Calu3 (cell line): ENCODE results near the gene PIAS1. TPM values are rescaled to one million over a fixed set of nuclear protein-coding genes. Genes with fewer than 3 reads are reported as not detected.

Experiments
- BruUV-seq: library from RNA; stranded (reverse); fragments of 400-500 nt; replicated peaks from 2 replicates; lab custom pipeline; 2021; lab: Mats Ljungman, UMichigan
- CTCF ChIA-PET: fragments of 300-600 bp; sonication (Branson Sonifier 250); formaldehyde crosslinking; loops from one replicate; lab custom pipeline; 2022; ENCODE audit warnings: antibody characterized with exemption; lab: Charles Lee
- DNase-seq: peaks from one replicate; pipeline ENCODE4 v3.0.0; 2022
- H3K27ac Mint-ChIP-seq: one replicate; pipeline ENCODE4 v1.8.0; 2022; ENCODE audit warnings: mixed read lengths; ENCODE audit not compliant: unreplicated experiment
- H3K27me3 Mint-ChIP-seq: one replicate; pipeline ENCODE4 v1.8.0; 2022; ENCODE audit warnings: mixed read lengths; ENCODE audit not compliant: unreplicated experiment
- H3K36me3 Mint-ChIP-seq: one replicate; pipeline ENCODE4 v1.8.0; 2022; ENCODE audit warnings: mild to moderate bottlenecking, moderate library complexity, mixed read lengths; ENCODE audit not compliant: insufficient read depth, unreplicated experiment
- H3K4me1 Mint-ChIP-seq: one replicate; pipeline ENCODE4 v1.8.0; 2022; ENCODE audit warnings: mild to moderate bottlenecking, low read depth, mixed read lengths; ENCODE audit not compliant: unreplicated experiment
- H3K4me3 Mint-ChIP-seq: one replicate; pipeline ENCODE4 v1.8.0; 2022; ENCODE audit warnings: mild to moderate bottlenecking, low read depth, moderate library complexity, mixed read lengths; ENCODE audit not compliant: unreplicated experiment
- H3K9me3 Mint-ChIP-seq: one replicate; pipeline ENCODE4 v1.8.0; 2022; ENCODE audit warnings: low read depth, mixed read lengths; ENCODE audit not compliant: unreplicated experiment
- intact Hi-C: fragments of 100-400 bp; cut with micrococcal nuclease; formaldehyde crosslinking; loops from one replicate; pipeline ENCODE4 v1.10.0; 2022; ENCODE audit not compliant: unreplicated experiment
- total RNA-seq: library from RNA; stranded (reverse); gene quantifications from 2 replicates; pipeline ENCODE4 v1.2.3, GENCODE V29; 2022
- TF ChIP-seq, protein P1 (sequence below): fragments of 200-600 bp; IDR thresholded peaks from one replicate; pipeline ENCODE4 v1.8.0; 2022; ENCODE audit warnings: antibody characterized with exemption; ENCODE audit not compliant: unreplicated experiment

The PIAS1 gene
- total RNA-seq, 1 experiment from 2014 or later = 51.7 TPM

GRCh38 chr15:68191555-68191954 is 137.4 kb downstream of the PIAS1 start:
- intact Hi-C loops = no loop called here
- no peak for DNase-seq
- TF ChIP-seq, protein P1, sequence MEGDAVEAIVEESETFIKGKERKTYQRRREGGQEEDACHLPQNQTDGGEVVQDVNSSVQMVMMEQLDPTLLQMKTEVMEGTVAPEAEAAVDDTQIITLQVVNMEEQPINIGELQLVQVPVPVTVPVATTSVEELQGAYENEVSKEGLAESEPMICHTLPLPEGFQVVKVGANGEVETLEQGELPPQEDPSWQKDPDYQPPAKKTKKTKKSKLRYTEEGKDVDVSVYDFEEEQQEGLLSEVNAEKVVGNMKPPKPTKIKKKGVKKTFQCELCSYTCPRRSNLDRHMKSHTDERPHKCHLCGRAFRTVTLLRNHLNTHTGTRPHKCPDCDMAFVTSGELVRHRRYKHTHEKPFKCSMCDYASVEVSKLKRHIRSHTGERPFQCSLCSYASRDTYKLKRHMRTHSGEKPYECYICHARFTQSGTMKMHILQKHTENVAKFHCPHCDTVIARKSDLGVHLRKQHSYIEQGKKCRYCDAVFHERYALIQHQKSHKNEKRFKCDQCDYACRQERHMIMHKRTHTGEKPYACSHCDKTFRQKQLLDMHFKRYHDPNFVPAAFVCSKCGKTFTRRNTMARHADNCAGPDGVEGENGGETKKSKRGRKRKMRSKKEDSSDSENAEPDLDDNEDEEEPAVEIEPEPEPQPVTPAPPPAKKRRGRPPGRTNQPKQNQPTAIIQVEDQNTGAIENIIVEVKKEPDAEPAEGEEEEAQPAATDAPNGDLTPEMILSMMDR = no peak
- no TSS peak for BruUV-seq
- no peaks in the 10 kb centered on the region for H3K9me3 Mint-ChIP-seq
- H3K4me1 Mint-ChIP-seq = no peaks in the 10 kb centered on the region
- no peak overlapping the region for H3K27ac Mint-ChIP-seq
- no peaks in the 10 kb centered on the region for H3K27me3 Mint-ChIP-seq
- CTCF ChIA-PET = no interaction called here
- H3K36me3 Mint-ChIP-seq = peaks cover 67% of the 10 kb centered on the region
- H3K4me3 Mint-ChIP-seq = no peak overlapping the region

GRCh38 chr15:68192117-68192516 is 138.0 kb downstream of the PIAS1 start:
- no TSS peak for BruUV-seq
- TF ChIP-seq, protein P1 = no peak
- CTCF ChIA-PET = no interaction called here
- H3K9me3 Mint-ChIP-seq = no peaks in the 10 kb centered on the region
- H3K4me3 Mint-ChIP-seq = no peak overlapping the region
- H3K36me3 Mint-ChIP-seq = peaks cover 68% of the 10 kb centered on the region
- no peaks in the 10 kb centered on the region for H3K27me3 Mint-ChIP-seq
- no peak for DNase-seq
- H3K27ac Mint-ChIP-seq = peak overlapping the region; percentile 9
- no peaks in the 10 kb centered on the region for H3K4me1 Mint-ChIP-seq
- intact Hi-C loops = no loop called here

DNA sequence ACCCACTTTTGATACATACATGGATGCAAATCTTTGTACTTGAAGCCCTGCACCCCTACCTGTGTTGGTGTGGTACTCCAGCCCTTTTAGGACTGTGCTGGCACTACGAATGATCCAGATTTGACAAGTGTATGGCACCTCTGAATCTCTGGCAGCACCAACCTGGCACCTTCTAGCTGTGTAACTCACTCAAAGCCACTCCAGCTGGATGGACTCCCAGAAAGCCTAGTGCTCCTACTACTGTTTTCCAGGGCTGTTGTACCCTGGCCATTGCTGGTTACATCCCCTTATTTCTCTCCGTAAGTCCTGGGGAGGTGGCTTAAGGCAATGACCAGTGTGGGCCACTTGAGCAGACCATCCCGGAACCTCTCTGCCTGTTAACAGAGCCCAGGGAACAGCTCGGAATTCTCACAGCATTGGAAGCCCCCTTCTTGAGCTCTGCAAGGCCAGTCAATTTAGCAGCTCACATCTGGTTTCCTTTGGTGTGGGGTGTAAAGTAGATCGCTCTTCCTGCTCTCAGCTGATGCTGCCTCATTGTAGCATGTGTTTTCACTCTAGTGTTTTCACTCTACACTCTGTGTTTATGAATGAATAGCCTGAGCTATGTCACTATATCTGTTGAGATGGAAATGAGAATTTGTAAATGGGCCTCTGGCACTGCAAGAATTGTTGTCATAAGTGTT is 138.8 kb downstream of the PIAS1 start:
- Mint-ChIP-seq H3K9me3 (no peaks in the 10 kb centered on the region), H3K4me1 (no peaks in the 10 kb centered on the region), H3K27me3 (no peaks in the 10 kb centered on the region), H3K27ac (peak overlapping the region; percentile 31), H3K4me3 (no peak overlapping the region), H3K36me3 (peaks cover 70% of the 10 kb centered on the region)
- CTCF ChIA-PET = no interaction called here
- DNase-seq = no peak
- intact Hi-C loops = no loop called here
- TF ChIP-seq, protein P1 = no peak
- BruUV-seq = no TSS peak

- no peaks in the 10 kb centered on the region for H3K9me3 Mint-ChIP-seq
- no peak overlapping the region for H3K4me3 Mint-ChIP-seq
- TF ChIP-seq, protein P1 = no peak
- H3K36me3 Mint-ChIP-seq = peaks cover 72% of the 10 kb centered on the region
- H3K27me3 Mint-ChIP-seq = no peaks in the 10 kb centered on the region
- peak overlapping the region; percentile 64 for H3K27ac Mint-ChIP-seq
- no peak for DNase-seq
- no peaks in the 10 kb centered on the region for H3K4me1 Mint-ChIP-seq
- CTCF ChIA-PET = interaction anchor here (0.6 to 1.4 kb wide), 6 partner anchors 16 to 372 kb away, joined by 3 to 6 read pairs (median 4); no protein-coding TSS in a partner anchor
- intact Hi-C loops = no loop called here
- no TSS peak for BruUV-seq
Observed at GRCh38 chr15:68195336-68196112, 141.4 kb downstream of the PIAS1 start.
